ENCODE results near the gene DIPK1A. TPM values are rescaled to one million over a fixed set of nuclear protein-coding genes. Genes with fewer than 3 reads are reported as not detected.
"Not testable (repeated sequence)": the region's sequence is repeated elsewhere in the genome, so short reads cannot be mapped to it uniquely, and the experiment has no call there.

The DIPK1A gene
- total RNA-seq, 1 donor from 2014 or later = 5.7 TPM

GRCh38 chr1:92987462-92987861, 26.2 kb upstream of the DIPK1A start:
- H3K27me3 ChIP-seq (ENCODE audit: control insufficient read depth in 3 of 3, insufficient read depth in 3 of 3, low read length in 3 of 3) = no peaks in the 10 kb centered on the region
- H3K4me3 ChIP-seq (ENCODE audit: low read length in 3 of 3) = no peak overlapping the region
- no peaks in the 10 kb centered on the region for H3K36me3 ChIP-seq (ENCODE audit: control insufficient read depth in 3 of 3, insufficient read depth in 3 of 3, low read length in 3 of 3)
- H3K4me1 ChIP-seq (ENCODE audit: control insufficient read depth in 3 of 3, insufficient read depth in 3 of 3, low read length in 3 of 3) = no peaks in the 10 kb centered on the region
- no peaks in the 10 kb centered on the region for H3K9me3 ChIP-seq (ENCODE audit: control insufficient read depth in 3 of 3, low read length in 3 of 3)
- H3K27ac ChIP-seq (ENCODE audit: low read depth, low read length) = no peak overlapping the region
- H3K9ac ChIP-seq (ENCODE audit: low read depth in 1 of 3, low read length in 3 of 3) = no peak overlapping the region

- H3K4me3 ChIP-seq (ENCODE audit: low read length in 3 of 3) = no peak overlapping the region
- H3K4me1 ChIP-seq (ENCODE audit: control insufficient read depth in 3 of 3, insufficient read depth in 3 of 3, low read length in 3 of 3) = no peaks in the 10 kb centered on the region
- no peak overlapping the region for H3K9ac ChIP-seq (ENCODE audit: low read depth in 1 of 3, low read length in 3 of 3)
- no peaks in the 10 kb centered on the region for H3K27me3 ChIP-seq (ENCODE audit: control insufficient read depth in 3 of 3, insufficient read depth in 3 of 3, low read length in 3 of 3)
- H3K27ac ChIP-seq (ENCODE audit: low read depth, low read length) = no peak overlapping the region
- no peaks in the 10 kb centered on the region for H3K36me3 ChIP-seq (ENCODE audit: control insufficient read depth in 3 of 3, insufficient read depth in 3 of 3, low read length in 3 of 3)
- H3K9me3 ChIP-seq (ENCODE audit: control insufficient read depth in 3 of 3, low read length in 3 of 3) = no peaks in the 10 kb centered on the region
These were observed 23.8 kb upstream of the DIPK1A start for GRCh38 chr1:92985101-92985500.

DNA sequence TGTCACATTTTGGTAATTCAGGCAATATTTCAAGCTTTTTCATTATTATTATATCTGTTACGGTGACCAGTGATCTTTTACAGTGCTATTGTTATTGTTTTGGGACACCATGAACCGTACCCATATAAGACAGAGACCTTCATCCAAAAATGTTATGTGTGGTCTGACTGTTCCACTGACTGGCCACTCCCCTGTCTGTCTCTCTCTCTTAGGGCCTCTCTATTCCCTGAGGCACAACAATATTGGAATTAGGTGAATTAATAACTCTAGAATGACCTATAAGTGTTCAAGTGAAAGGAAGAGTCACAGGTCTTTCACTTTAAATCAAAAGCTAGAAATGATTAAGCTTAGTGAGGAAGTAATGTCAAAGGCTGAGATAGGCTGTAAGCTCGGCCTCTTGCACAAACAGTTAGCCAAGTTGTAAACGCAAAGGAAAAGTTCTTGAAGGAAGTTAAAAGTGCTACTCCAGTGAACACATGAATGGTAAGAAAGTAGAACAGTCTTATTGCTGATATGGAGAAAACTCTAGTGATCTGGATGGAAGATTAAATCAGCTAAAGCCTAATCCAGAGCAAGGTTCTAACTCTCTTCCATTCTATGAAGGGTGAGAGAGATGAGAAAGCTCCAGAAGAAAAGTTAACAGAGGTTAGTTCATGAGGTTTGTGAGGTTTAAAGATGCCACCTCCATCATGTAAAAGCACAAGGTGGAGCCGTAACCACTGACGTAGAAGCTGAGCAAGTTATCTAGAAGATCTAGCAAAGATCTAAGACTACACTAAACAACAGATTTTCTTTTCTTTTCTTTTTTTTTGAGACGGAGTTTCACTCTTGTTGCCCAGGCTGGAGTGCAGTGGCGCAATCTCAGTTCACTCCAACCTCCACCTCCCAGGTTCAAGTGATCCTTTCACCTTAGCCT, 19.7 kb upstream of the DIPK1A start:
- no peak overlapping the region for H3K27ac ChIP-seq (ENCODE audit: low read depth, low read length)

DNA sequence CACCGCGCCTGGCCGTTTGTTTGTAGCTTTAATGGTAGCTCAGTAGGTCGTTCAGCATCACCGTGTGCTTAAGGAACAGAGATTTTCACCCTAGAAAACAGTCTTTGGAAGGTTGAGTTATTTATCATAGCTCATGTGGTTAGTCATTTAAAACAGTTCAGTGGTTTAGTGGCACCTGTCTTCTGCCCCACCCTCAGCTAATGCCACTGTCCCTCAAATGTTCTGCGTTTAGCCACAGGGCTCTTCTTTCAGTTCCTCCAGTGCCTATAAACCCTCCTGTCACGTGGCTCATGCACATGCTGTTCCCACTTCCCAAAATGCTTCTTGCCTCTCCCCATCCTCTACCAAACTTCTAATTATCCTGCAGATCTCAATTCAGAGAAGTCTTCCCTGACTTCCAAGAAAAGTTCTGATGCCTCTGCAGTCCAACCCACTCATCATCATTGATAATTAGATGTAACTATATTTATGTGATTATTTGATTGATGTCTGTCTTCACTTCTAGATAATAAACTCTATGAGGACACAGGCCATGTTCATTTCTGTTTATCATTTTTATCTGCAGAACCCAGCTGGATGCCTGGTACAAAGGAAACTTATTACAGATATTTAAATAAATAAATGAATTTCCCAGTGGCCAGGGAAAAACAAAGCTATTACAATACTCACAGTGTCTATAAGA, 14.4 kb upstream of the DIPK1A start:
- peaks cover 6 to 21% (median 15%) of the 10 kb centered on the region in 3 donors for H3K4me1 ChIP-seq (ENCODE audit: control insufficient read depth in 3 of 3, insufficient read depth in 3 of 3, low read length in 3 of 3)
- no peaks in the 10 kb centered on the region for H3K9me3 ChIP-seq (ENCODE audit: control insufficient read depth in 3 of 3, low read length in 3 of 3)
- no peak overlapping the region for H3K4me3 ChIP-seq (ENCODE audit: low read length in 3 of 3)
- no peaks in the 10 kb centered on the region for H3K36me3 ChIP-seq (ENCODE audit: control insufficient read depth in 3 of 3, insufficient read depth in 3 of 3, low read length in 3 of 3)
- no peaks in the 10 kb centered on the region for H3K27me3 ChIP-seq (ENCODE audit: control insufficient read depth in 3 of 3, insufficient read depth in 3 of 3, low read length in 3 of 3)
- no peak overlapping the region for H3K27ac ChIP-seq (ENCODE audit: low read depth, low read length)
- no peak overlapping the region for H3K9ac ChIP-seq (ENCODE audit: low read depth in 1 of 3, low read length in 3 of 3)

More for the DNA sequence above, 19.7 kb upstream of the DIPK1A start:
- H3K36me3 ChIP-seq (ENCODE audit: control insufficient read depth in 3 of 3, insufficient read depth in 3 of 3, low read length in 3 of 3) = no peaks in the 10 kb centered on the region
- H3K4me3 ChIP-seq (ENCODE audit: low read length in 3 of 3) = no peak overlapping the region
- no peaks in the 10 kb centered on the region for H3K9me3 ChIP-seq (ENCODE audit: control insufficient read depth in 3 of 3, low read length in 3 of 3)
- no peak overlapping the region for H3K9ac ChIP-seq (ENCODE audit: low read depth in 1 of 3, low read length in 3 of 3)
- no peaks in the 10 kb centered on the region for H3K4me1 ChIP-seq (ENCODE audit: control insufficient read depth in 3 of 3, insufficient read depth in 3 of 3, low read length in 3 of 3)
- H3K27me3 ChIP-seq (ENCODE audit: control insufficient read depth in 3 of 3, insufficient read depth in 3 of 3, low read length in 3 of 3) = no peaks in the 10 kb centered on the region

DNA sequence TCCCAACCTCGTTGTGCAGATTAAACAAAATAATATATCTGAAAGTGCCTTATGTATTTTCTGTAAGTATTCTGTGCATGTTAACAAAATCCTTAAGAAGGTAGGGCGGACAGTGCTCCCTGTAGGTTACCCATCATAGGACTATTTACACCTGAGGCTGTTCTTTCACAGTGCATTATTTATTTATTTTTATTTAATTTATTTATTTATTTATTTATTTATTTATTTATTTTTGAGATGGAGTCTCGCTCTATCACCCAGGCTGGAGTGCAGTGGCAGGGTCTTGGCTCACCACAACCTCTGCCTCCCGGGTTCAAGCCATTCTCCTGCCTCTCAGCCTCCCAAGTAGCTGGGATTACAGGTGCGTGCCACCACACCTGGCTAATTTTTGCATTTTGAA, 12.8 kb upstream of the DIPK1A start:
- not testable (repeated sequence) for H3K27me3 ChIP-seq (ENCODE audit: control insufficient read depth in 3 of 3, insufficient read depth in 3 of 3, low read length in 3 of 3); H3K9me3 ChIP-seq (ENCODE audit: control insufficient read depth in 3 of 3, low read length in 3 of 3); H3K9ac ChIP-seq (ENCODE audit: low read depth in 1 of 3, low read length in 3 of 3); H3K4me3 ChIP-seq (ENCODE audit: low read length in 3 of 3); H3K36me3 ChIP-seq (ENCODE audit: control insufficient read depth in 3 of 3, insufficient read depth in 3 of 3, low read length in 3 of 3)
- H3K4me1 ChIP-seq (ENCODE audit: control insufficient read depth in 3 of 3, insufficient read depth in 3 of 3, low read length in 3 of 3) = peaks cover 6 to 27% (median 15%) of the 10 kb centered on the region in 3 donors
- H3K27ac ChIP-seq (ENCODE audit: low read depth, low read length) = peak overlapping the region; percentile 76

DNA sequence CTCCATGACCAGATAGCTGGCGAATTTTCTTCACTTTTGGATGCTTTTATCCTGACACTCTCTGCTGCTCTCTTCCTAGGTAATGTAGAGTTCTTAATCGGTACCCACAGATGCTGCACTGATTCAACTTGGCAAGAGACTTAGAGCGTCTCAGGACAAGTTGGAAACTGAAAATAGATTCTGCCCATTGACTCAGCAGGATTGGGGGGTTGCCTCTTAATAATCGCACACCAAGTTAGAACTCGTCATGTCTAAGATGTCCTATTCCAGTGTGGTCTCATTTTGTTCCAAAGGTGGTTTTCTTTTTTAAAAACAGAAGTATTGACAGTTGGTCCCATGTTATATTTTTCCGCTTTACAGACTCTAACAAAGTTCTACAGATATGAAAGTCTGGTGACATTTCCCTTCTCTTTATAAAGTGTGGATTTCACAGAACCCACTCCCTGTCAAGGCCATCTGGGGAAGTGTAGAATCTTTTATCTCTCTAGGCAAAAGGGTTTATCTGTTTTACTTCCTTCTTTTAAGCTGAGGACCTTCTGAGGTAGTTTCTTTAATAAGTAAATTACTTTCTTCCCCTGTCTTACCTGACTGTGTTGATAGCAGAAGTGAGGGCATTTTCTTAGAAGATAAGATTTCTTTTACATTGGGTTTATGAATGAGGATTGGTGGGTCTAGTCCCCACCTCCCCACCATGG, 12.1 kb upstream of the DIPK1A start:
- Histone ChIP-seq H3K9ac (ENCODE audit: low read depth in 1 of 3, low read length in 3 of 3) (no peak overlapping the region), H3K27me3 (ENCODE audit: control insufficient read depth in 3 of 3, insufficient read depth in 3 of 3, low read length in 3 of 3) (no peaks in the 10 kb centered on the region), H3K36me3 (ENCODE audit: control insufficient read depth in 3 of 3, insufficient read depth in 3 of 3, low read length in 3 of 3) (no peaks in the 10 kb centered on the region), H3K4me3 (ENCODE audit: low read length in 3 of 3) (peak overlapping the region in 1 of 3 donors; percentile 45), H3K9me3 (ENCODE audit: control insufficient read depth in 3 of 3, low read length in 3 of 3) (no peaks in the 10 kb centered on the region), H3K4me1 (ENCODE audit: control insufficient read depth in 3 of 3, insufficient read depth in 3 of 3, low read length in 3 of 3) (peaks cover 6 to 27% (median 15%) of the 10 kb centered on the region in 3 donors), H3K27ac (ENCODE audit: low read depth, low read length) (peak overlapping the region; percentile 76)

DNA sequence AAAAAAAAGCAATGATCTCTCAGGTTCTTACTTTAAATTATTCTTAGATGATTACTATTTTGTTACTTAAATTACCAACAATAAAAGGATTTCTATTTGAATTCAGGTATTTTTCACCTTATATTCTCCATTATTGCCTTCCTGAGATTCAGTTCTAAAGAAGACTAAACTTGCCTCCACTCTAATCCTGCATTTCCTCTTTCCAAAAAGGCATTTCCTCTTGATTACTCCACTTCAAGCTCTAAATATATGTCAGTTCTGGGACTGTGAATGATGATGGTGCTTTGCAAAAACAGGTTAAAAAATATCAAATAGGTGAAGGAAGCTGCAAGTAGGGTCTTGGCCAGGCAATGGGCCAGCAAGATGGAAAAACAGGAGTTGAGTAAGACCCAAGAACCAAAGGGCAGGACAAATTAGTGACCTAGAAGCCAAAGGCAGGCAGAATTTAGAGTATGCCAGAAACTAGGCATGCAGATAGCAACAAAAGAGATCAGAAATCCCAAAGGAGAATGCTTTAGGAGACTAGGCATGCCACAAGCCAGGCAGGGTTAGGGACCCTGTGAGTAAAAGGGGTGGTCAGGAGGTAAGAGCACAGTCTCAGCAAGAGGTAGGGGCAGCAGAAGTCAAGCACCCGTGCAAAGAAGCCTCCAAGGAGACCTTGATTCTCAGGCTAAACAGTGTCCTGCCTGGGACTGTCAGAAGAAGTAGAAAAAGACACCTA, 11.3 kb upstream of the DIPK1A start:
- H3K9ac ChIP-seq (ENCODE audit: low read depth in 1 of 3, low read length in 3 of 3) = no peak overlapping the region
- no peak overlapping the region for H3K4me3 ChIP-seq (ENCODE audit: low read length in 3 of 3)
- no peak overlapping the region for H3K27ac ChIP-seq (ENCODE audit: low read depth, low read length)
- H3K9me3 ChIP-seq (ENCODE audit: control insufficient read depth in 3 of 3, low read length in 3 of 3) = no peaks in the 10 kb centered on the region
- no peaks in the 10 kb centered on the region for H3K27me3 ChIP-seq (ENCODE audit: control insufficient read depth in 3 of 3, insufficient read depth in 3 of 3, low read length in 3 of 3)
- H3K36me3 ChIP-seq (ENCODE audit: control insufficient read depth in 3 of 3, insufficient read depth in 3 of 3, low read length in 3 of 3) = no peaks in the 10 kb centered on the region
- H3K4me1 ChIP-seq (ENCODE audit: control insufficient read depth in 3 of 3, insufficient read depth in 3 of 3, low read length in 3 of 3) = peaks cover 6 to 27% (median 15%) of the 10 kb centered on the region in 3 donors

DNA sequence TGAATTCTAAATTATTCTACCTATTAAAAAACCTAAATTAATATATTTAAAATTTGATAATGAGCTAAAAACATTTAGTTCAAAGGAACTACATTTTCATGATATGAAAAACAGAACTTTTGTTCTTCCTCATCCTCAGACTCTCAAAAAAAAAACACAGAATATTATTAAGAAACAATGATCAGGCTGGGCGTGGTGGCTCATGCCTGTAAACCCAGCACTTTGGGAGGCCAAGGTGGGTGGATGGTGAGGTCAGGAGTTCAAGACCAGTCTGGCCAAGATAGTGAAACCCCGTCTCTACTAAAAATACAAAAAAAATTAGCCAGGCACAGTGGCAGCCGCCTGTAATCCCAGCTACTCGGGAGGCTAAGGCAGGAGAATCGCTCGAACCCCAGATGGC, 10.7 kb upstream of the DIPK1A start:
- H3K36me3 ChIP-seq (ENCODE audit: control insufficient read depth in 3 of 3, insufficient read depth in 3 of 3, low read length in 3 of 3); H3K4me3 ChIP-seq (ENCODE audit: low read length in 3 of 3); H3K27me3 ChIP-seq (ENCODE audit: control insufficient read depth in 3 of 3, insufficient read depth in 3 of 3, low read length in 3 of 3); H3K27ac ChIP-seq (ENCODE audit: low read depth, low read length); H3K9ac ChIP-seq (ENCODE audit: low read depth in 1 of 3, low read length in 3 of 3); H3K9me3 ChIP-seq (ENCODE audit: control insufficient read depth in 3 of 3, low read length in 3 of 3): not testable (repeated sequence)
- H3K4me1 ChIP-seq (ENCODE audit: control insufficient read depth in 3 of 3, insufficient read depth in 3 of 3, low read length in 3 of 3) = peaks cover 6 to 27% (median 15%) of the 10 kb centered on the region in 3 donors

DNA sequence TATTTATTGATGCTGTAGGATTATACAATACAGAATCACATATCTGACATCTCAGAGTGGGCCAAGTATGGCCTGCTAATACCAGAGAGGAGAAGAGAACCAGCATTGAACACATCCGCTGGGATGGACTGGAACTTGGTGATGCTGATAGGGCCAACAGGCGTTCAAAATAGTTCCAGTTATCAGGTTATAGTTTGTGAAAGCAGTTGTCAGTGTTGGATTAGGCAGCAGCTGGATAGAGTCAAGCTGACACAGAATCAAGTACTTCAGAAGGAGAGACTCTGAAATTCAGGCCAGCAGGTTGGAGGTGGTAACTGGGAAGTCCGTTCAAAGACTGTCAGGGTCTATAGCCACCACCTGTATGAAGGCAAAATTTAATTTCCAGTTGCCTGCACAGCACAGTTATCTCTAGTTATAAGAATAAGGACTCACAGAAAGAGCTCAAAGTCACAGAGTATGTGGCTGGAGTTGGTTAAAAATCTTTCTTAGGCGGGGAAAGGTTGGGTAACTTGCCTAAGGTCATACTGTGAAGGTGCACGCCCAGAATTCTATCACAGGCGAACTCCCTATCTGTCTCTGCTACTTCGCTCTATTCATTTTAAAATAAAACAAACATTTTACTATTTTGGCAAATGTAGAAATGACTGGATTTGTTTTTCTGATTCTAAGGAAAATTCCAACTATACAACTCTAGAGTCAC, 9.9 kb upstream of the DIPK1A start:
- Histone ChIP-seq H3K27me3 (ENCODE audit: control insufficient read depth in 3 of 3, insufficient read depth in 3 of 3, low read length in 3 of 3) (no peaks in the 10 kb centered on the region), H3K4me1 (ENCODE audit: control insufficient read depth in 3 of 3, insufficient read depth in 3 of 3, low read length in 3 of 3) (peaks cover 6 to 27% (median 15%) of the 10 kb centered on the region in 3 donors), H3K9ac (ENCODE audit: low read depth in 1 of 3, low read length in 3 of 3) (no peak overlapping the region), H3K4me3 (ENCODE audit: low read length in 3 of 3) (no peak overlapping the region), H3K36me3 (ENCODE audit: control insufficient read depth in 3 of 3, insufficient read depth in 3 of 3, low read length in 3 of 3) (no peaks in the 10 kb centered on the region), H3K9me3 (ENCODE audit: control insufficient read depth in 3 of 3, low read length in 3 of 3) (no peaks in the 10 kb centered on the region), H3K27ac (ENCODE audit: low read depth, low read length) (no peak overlapping the region)

Measured in skeletal muscle tissue (tissue), 4 donors.